ENCODE data around the gene MBD3.

DNA sequence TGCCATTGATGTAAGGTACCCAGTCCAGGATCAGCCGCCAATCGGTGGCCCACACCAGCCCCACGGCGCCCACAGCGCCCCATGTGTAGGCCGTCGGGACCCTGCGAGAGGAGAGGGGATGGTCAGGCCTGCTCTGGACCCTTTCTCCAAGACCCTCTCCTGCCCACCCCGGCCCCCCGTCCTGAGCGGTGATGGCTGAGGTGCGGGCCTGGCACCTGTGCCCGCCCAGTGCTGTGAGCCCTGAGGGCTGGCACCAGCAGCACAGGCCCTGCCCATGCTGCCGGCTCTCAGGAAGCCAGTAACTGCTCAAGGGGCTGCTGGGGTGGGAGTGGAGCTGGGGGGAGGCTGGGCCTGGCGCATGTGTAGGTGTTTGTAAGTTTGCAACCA lies 6.8 kb upstream of the MBD3 start:
- TF ChIP-seq, protein P1, sequence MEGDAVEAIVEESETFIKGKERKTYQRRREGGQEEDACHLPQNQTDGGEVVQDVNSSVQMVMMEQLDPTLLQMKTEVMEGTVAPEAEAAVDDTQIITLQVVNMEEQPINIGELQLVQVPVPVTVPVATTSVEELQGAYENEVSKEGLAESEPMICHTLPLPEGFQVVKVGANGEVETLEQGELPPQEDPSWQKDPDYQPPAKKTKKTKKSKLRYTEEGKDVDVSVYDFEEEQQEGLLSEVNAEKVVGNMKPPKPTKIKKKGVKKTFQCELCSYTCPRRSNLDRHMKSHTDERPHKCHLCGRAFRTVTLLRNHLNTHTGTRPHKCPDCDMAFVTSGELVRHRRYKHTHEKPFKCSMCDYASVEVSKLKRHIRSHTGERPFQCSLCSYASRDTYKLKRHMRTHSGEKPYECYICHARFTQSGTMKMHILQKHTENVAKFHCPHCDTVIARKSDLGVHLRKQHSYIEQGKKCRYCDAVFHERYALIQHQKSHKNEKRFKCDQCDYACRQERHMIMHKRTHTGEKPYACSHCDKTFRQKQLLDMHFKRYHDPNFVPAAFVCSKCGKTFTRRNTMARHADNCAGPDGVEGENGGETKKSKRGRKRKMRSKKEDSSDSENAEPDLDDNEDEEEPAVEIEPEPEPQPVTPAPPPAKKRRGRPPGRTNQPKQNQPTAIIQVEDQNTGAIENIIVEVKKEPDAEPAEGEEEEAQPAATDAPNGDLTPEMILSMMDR (IDR thresholded peaks at IDR 0.05; ENCODE audit: low read depth, low read length) = no peak
- no peak for TF ChIP-seq POLR2A (IDR thresholded peaks at IDR 0.05; ENCODE audit: extremely low read depth, insufficient read length)

Data from NB4 (cell line).